ENCODE data around the gene NOPCHAP1.

NOPCHAP1 gene

GRCh38 chr12:104958001-104958804 is 27.9 kb upstream of the NOPCHAP1 start, which contains the start of gene SLC41A2:
Gene SLC41A2, minus strand, starts transcription at chr12:104958290. Its CDS starts 29,763 bp downstream, at chr12:104928527.
- TF ChIP-seq, protein P1, sequence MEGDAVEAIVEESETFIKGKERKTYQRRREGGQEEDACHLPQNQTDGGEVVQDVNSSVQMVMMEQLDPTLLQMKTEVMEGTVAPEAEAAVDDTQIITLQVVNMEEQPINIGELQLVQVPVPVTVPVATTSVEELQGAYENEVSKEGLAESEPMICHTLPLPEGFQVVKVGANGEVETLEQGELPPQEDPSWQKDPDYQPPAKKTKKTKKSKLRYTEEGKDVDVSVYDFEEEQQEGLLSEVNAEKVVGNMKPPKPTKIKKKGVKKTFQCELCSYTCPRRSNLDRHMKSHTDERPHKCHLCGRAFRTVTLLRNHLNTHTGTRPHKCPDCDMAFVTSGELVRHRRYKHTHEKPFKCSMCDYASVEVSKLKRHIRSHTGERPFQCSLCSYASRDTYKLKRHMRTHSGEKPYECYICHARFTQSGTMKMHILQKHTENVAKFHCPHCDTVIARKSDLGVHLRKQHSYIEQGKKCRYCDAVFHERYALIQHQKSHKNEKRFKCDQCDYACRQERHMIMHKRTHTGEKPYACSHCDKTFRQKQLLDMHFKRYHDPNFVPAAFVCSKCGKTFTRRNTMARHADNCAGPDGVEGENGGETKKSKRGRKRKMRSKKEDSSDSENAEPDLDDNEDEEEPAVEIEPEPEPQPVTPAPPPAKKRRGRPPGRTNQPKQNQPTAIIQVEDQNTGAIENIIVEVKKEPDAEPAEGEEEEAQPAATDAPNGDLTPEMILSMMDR (IDR thresholded peaks at IDR 0.05; ENCODE audit: low read depth, low read length) = no peak
- H3K4me3 ChIP-seq (replicated peaks in 1 of 2; ENCODE audit: low read depth in 2 of 2, low read length in 2 of 2) = peak within 1 kb of the TSS; percentile 81 to 93
- DNase-seq (ENCODE audit: low read depth in 2 of 2) = peak; percentile 93 to 96

GRCh38 chr12:104958805-104959334 is 27.2 kb upstream of the NOPCHAP1 start:
- TF ChIP-seq, protein P1 (IDR thresholded peaks at IDR 0.05; ENCODE audit: low read depth, low read length) = no peak
- H3K4me3 ChIP-seq (replicated peaks in 1 of 2; ENCODE audit: low read depth in 2 of 2, low read length in 2 of 2) = peak overlapping the region; percentile 67 to 81
- no peak for DNase-seq (ENCODE audit: low read depth in 2 of 2)

- peak; percentile 44 to 46 for DNase-seq (ENCODE audit: low read depth in 2 of 2)
- TF ChIP-seq, protein P1 (IDR thresholded peaks at IDR 0.05; ENCODE audit: low read depth, low read length) = no peak
- H3K4me3 ChIP-seq (replicated peaks in 1 of 2; ENCODE audit: low read depth in 2 of 2, low read length in 2 of 2) = peak overlapping the region in 1 of 2 donors; percentile 2
These were observed 26.7 kb upstream of the NOPCHAP1 start for GRCh38 chr12:104959335-104959841.

GRCh38 chr12:104960464-104960863 is 25.7 kb upstream of the NOPCHAP1 start:
- no peak for DNase-seq (ENCODE audit: low read depth in 2 of 2)
- no peak overlapping the region for H3K4me3 ChIP-seq (replicated peaks in 1 of 2; ENCODE audit: low read depth in 2 of 2, low read length in 2 of 2)
- TF ChIP-seq, protein P1 (IDR thresholded peaks at IDR 0.05; ENCODE audit: low read depth, low read length) = no peak

DNA sequence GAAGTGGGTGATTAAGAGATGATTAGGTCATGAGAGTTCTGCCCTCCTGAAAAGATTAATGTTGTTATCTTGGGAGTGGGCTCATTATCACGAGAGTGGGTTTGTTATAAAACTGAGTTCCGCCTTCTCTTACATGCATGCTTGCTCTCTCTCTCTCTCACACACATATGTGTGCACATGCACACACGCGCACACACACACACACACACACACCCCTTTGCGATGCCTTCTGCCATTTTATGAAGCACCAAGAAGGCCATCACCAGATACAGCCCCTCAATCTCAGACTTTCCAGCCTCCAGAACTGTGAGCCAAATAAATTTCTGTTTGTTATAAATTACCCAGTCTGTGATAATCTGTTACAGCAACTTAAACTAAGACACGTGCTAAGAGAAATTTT is 22.4 kb upstream of the NOPCHAP1 start:
- no peak overlapping the region for H3K4me3 ChIP-seq (replicated peaks in 1 of 2; ENCODE audit: low read depth in 2 of 2, low read length in 2 of 2)
- no peak for DNase-seq (ENCODE audit: low read depth in 2 of 2)
- TF ChIP-seq, protein P1 (IDR thresholded peaks at IDR 0.05; ENCODE audit: low read depth, low read length) = no peak

DNA sequence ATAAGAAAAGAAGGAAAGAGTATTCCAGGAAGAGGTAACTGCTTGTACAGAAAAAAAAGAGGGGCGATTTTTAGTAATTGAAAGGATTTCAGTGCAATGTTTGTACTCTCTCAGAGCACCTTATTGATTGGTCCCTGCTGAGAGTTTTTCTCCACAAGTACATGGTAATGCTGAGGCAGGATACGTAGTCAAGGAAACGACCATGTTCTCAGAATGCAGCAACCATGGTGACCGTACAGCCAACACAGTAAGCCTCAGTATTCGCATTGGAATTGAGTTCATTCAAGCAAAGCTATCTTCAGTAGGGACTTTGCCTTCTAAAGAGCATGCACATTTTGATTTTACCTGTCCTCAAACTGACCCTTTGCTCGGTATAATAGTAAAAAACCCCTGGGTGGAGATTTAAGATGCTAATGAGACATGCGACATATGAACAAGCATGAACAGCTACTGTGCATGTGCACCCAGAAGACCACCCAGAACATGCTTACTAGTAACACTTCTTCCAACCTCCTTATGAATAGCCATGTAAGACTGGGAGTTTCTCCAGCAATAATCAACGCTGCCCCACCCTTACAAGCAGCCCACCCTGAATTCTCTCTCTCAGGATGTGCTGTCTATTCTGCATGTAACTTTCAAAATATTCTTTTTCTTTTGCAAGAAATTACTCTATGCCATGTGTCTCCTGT is 21.8 kb upstream of the NOPCHAP1 start:
- H3K4me3 ChIP-seq (replicated peaks in 1 of 2; ENCODE audit: low read depth in 2 of 2, low read length in 2 of 2) = no peak overlapping the region
- TF ChIP-seq, protein P1 (IDR thresholded peaks at IDR 0.05; ENCODE audit: low read depth, low read length) = no peak
- no peak for DNase-seq (ENCODE audit: low read depth in 2 of 2)
